HepG2 (cell line): Measurements from ENCODE around the gene CTIF. TPM values are rescaled to one million over a fixed set of nuclear protein-coding genes. Genes with fewer than 3 reads are reported as not detected.

Source experiments
- ATAC-seq: fragments of 200-7000 bp; cut with Tn5 transposase; 3 replicates; pipeline ENCODE4 v1.9.1; 2020; ENCODE audit warnings: mild to moderate bottlenecking, moderate library complexity
- BruUV-seq: library from RNA; stranded (reverse); fragments of 400-500 nt; replicated peaks from 2 replicates; lab custom pipeline; 2021; lab: Mats Ljungman, UMichigan
- CTCF ChIA-PET: fragments of 300-600 bp; formaldehyde crosslinking; extraction: SDS; loops from one replicate; lab custom pipeline; 2021; ENCODE audit warnings: low total read pairs, inconsistent platforms, low intra/inter-chr PET ratio; lab: Yijun Ruan, JAX
- POLR2A ChIA-PET: fragments of 350-600 bp; sonication (Branson Sonifier 250); formaldehyde crosslinking; loops from one replicate; lab custom pipeline; 2020; ENCODE audit warnings: antibody characterized with exemption, inconsistent platforms; lab: Yijun Ruan, JAX
- DNase-seq: peaks from one replicate; pipeline ENCODE4 v3.0.0-alpha.2; 2015; ENCODE audit warnings: low spot score
- FAIRE-seq: peaks from 3 replicates; lab custom pipeline; 2011; peaks lifted over from hg19 to GRCh38; lab: Jason Lieb, UNC
- H2AFZ ChIP-seq: one replicate; pipeline ENCODE4 v1.6.1; 2011; ENCODE audit warnings: low read length, inconsistent platforms
- H3K27ac ChIP-seq: fragments of 300-600 bp; 3 replicates; pipeline ENCODE4 v1.8.0; 2011; ENCODE audit warnings: mixed run types, mild to moderate bottlenecking, mixed read lengths, low read length, inconsistent platforms; ENCODE audit not compliant: insufficient read depth; ENCODE audit errors: extremely low read length
- H3K27me3 ChIP-seq, 2 experiments: fragments of 200-600 bp in 1 of 2; 2 replicates in 1 of 2; 3 replicates in 1 of 2; pipeline versions ENCODE4 v1.6.0 to v1.8.0; 2011; ENCODE audit warnings: low read length in 2 of 2, mild to moderate bottlenecking in 2 of 2, moderate library complexity in 2 of 2, inconsistent platforms in 1 of 2; ENCODE audit not compliant: insufficient read depth in 2 of 2, control insufficient read depth in 1 of 2
- H3K36me3 ChIP-seq, 2 experiments: fragments of 200-600 bp in 1 of 2; replicated peaks in 1 of 2; 2 replicates in 1 of 2; 3 replicates in 1 of 2; pipeline versions ENCODE4 v1.5.1 to v1.8.0; 2011; ENCODE audit warnings: low read length in 2 of 2, inconsistent platforms in 1 of 2; ENCODE audit not compliant: insufficient read depth in 2 of 2, control insufficient read depth in 1 of 2
- H3K4me1 ChIP-seq: 2 replicates; pipeline ENCODE4 v1.5.1; 2012; ENCODE audit warnings: low read length, inconsistent platforms; ENCODE audit not compliant: insufficient read depth
- H3K4me2 ChIP-seq: 2 replicates; pipeline ENCODE4 v1.6.0; 2011; ENCODE audit warnings: low read depth, low read length, inconsistent platforms
- H3K4me3 ChIP-seq, 3 experiments: fragments of 200-600 bp in 1 of 3; sonication (generic), shearing (Covaris generic) in 1 of 3; replicated peaks in 1 of 3; 2 replicates each; pipeline ENCODE4 v1.5.1; 2011 to 2016; ENCODE audit warnings: low read length in 3 of 3, inconsistent platforms in 2 of 3, low read depth in 2 of 3, mild to moderate bottlenecking in 2 of 3, control low read depth in 1 of 3, mixed read lengths in 1 of 3; ENCODE audit not compliant: insufficient read depth in 1 of 3
- H3K79me2 ChIP-seq: one replicate; pipeline ENCODE4 v1.6.1; 2011; ENCODE audit warnings: low read length, inconsistent platforms; ENCODE audit not compliant: insufficient read depth
- H3K9ac ChIP-seq: 2 replicates; pipeline ENCODE4 v1.6.0; 2011; ENCODE audit warnings: mild to moderate bottlenecking, low read depth, low read length, inconsistent platforms; ENCODE audit not compliant: insufficient read depth
- H3K9me3 ChIP-seq: 2 replicates; pipeline ENCODE4 v1.5.1; 2012; ENCODE audit warnings: mild to moderate bottlenecking, low read length
- H4K20me1 ChIP-seq: 2 replicates; pipeline ENCODE4 v1.6.0; 2011; ENCODE audit warnings: inconsistent platforms, mild to moderate bottlenecking, low read length, moderate library complexity; ENCODE audit not compliant: insufficient read depth
- ATF2 ChIP-seq: sonication (generic); formaldehyde crosslinking; IDR thresholded peaks from 2 replicates; pipeline ENCODE4 v1.4.0; 2020; ENCODE audit warnings: missing genetic modification reagents
- GMEB2 ChIP-seq: IDR thresholded peaks from 2 replicates; pipeline ENCODE4 v1.6.1; 2016; ENCODE audit warnings: missing biosample characterization, missing genetic modification reagents, low read depth
- GTF2F1 ChIP-seq: fragments of 150-350 bp; IDR thresholded peaks from 2 replicates; pipeline ENCODE4 v1.6.1; 2014; ENCODE audit warnings: low read length
- PLSCR1 ChIP-seq: sonication (generic); formaldehyde crosslinking; IDR thresholded peaks from 2 replicates; pipeline ENCODE4 v1.5.0; 2020; ENCODE audit warnings: missing genetic modification reagents, mild to moderate bottlenecking, borderline replicate concordance
- TMF1 ChIP-seq: sonication (generic); formaldehyde crosslinking; IDR thresholded peaks from 2 replicates; pipeline ENCODE4 v1.8.1; 2022; ENCODE audit warnings: low read depth, missing genetic modification reagents
- TOPORS ChIP-seq: sonication (generic); formaldehyde crosslinking; IDR thresholded peaks from 2 replicates; pipeline ENCODE4 v1.8.0; 2023; ENCODE audit warnings: mild to moderate bottlenecking, missing genetic modification reagents
- ZC3H4 ChIP-seq: sonication (generic); formaldehyde crosslinking; IDR thresholded peaks from 2 replicates; pipeline ENCODE4 v1.4.0; 2020; ENCODE audit warnings: missing genetic modification reagents, borderline replicate concordance
- ZNF225 ChIP-seq: sonication (generic); formaldehyde crosslinking; IDR thresholded peaks from 2 replicates; pipeline ENCODE4 v1.4.0; 2020; ENCODE audit warnings: mild to moderate bottlenecking, missing genetic modification reagents
- ZNF678 ChIP-seq: sonication (generic); formaldehyde crosslinking; IDR thresholded peaks from 2 replicates; pipeline ENCODE4 v1.4.0; 2020; ENCODE audit warnings: mild to moderate bottlenecking, missing genetic modification reagents
- ZNF768 ChIP-seq: sonication (generic); formaldehyde crosslinking; IDR thresholded peaks from 2 replicates; pipeline ENCODE4 v1.4.0; 2020; ENCODE audit warnings: missing genetic modification reagents
- WGBS: methylation state at CpG from one replicate; pipeline ENCODE4 v1.1.6; 2017; ENCODE audit warnings: low lambda C conversion rate; 5-methylcytosine and 5-hydroxymethylcytosine counted together
- in situ Hi-C: cut with HindIII; loops from 2 replicates; pipeline ENCODE4 v1.10.0; 2017; ENCODE audit warnings: low pct_unique_long_range_greater_than_20kb; ENCODE audit not compliant: extremely low pct_ligation_motif_present
- intact Hi-C: fragments of 100-400 bp; cut with micrococcal nuclease; formaldehyde crosslinking; loops from one replicate; pipeline ENCODE4 v1.10.0; 2022; ENCODE audit not compliant: unreplicated experiment
- polyA plus RNA-seq, 8 experiments: library from polyadenylated mRNA; depleted of rRNA in 3 of 8; stranded (reverse) in 7 of 8; unstranded in 1 of 8; fragments of >200 nt; fragmentation: Illumina TruSeq in 4 of 8; extraction: Trizol in 4 of 8; gene quantifications; 2 replicates each; pipeline versions ENCODE4 v1.2.1 to v1.2.3, GENCODE V29; 2011 to 2016; ENCODE audit warnings: low read depth in 4 of 8, missing spikeins in 1 of 8, mixed read lengths in 1 of 8; ENCODE audit not compliant: insufficient read depth in 1 of 8
- total RNA-seq, 5 experiments: library from RNA; depleted of rRNA; stranded (reverse); fragments of >200 nt; fragmentation: Illumina TruSeq; extraction: Trizol; gene quantifications; 2 replicates each; pipeline ENCODE4 v1.2.3, GENCODE V29; 2016; ENCODE audit warnings: low read depth in 1 of 5
- TF ChIP-seq, protein P1 (sequence below): sonication (generic); formaldehyde crosslinking; conservative IDR thresholded peaks from 2 replicates; pipeline ENCODE4 v1.8.1; 2023; ENCODE audit warnings: missing genetic modification reagents

The CTIF gene
- total and polyA plus RNA-seq, 2 of the 13 experiments (the other 11 are each of a cell fraction or from before 2014, with no cell fraction given), result 18.2 to 28.0 TPM

DNA sequence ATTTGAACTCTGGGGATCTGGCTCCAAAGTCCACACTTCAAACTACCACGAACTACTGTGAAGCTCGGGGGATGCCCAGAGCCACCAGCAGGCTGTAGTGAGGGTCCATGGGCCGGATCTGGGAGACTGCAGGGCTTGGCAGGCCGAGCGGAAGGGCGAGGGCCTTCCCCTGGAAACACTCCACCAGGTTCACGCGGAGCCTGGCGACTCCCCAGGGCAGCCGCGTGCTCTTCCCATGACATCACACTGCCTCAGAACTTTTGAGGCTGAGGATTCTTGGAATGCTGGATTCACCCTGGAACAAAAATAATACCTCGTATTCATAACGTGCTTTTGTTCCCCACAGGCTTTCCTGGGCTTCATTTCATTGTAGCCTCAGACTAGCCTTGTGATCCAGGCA is 210.9 kb downstream of the CTIF start:
- WGBS, result 93% methylated on average over 12 of the region's 13 CpGs
- no TSS peak for BruUV-seq
- no peak overlapping the region for H3K27ac ChIP-seq
- TF ChIP-seq GTF2F1, result no peak
- no peak for TF ChIP-seq ZC3H4 (CRISPR knock-in tag)
- TF ChIP-seq, protein P1, sequence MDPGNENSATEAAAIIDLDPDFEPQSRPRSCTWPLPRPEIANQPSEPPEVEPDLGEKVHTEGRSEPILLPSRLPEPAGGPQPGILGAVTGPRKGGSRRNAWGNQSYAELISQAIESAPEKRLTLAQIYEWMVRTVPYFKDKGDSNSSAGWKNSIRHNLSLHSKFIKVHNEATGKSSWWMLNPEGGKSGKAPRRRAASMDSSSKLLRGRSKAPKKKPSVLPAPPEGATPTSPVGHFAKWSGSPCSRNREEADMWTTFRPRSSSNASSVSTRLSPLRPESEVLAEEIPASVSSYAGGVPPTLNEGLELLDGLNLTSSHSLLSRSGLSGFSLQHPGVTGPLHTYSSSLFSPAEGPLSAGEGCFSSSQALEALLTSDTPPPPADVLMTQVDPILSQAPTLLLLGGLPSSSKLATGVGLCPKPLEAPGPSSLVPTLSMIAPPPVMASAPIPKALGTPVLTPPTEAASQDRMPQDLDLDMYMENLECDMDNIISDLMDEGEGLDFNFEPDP (CRISPR knock-in tag), result no peak
- ATAC-seq (no peak), FAIRE-seq (no peak), DNase-seq (no peak)
- no peaks in the 10 kb centered on the region for H3K79me2 ChIP-seq
- CTCF ChIA-PET, result no interaction called here
- no peaks in the 10 kb centered on the region for H3K4me1 ChIP-seq
- H2AFZ ChIP-seq, result no peak overlapping the region
- POLR2A ChIA-PET, result no interaction called here
- H3K36me3 ChIP-seq, result peaks cover 1 to 4% of the 10 kb centered on the region in 2 experiments; a peak in 3 of 5 replicates
- no peaks in the 10 kb centered on the region for H3K9me3 ChIP-seq
- H4K20me1 ChIP-seq, result no peaks in the 10 kb centered on the region
- H3K4me2 ChIP-seq, result no peak overlapping the region
- no peak overlapping the region for H3K4me3 ChIP-seq
- in situ Hi-C loops, result no loop called here
- intact Hi-C loops, result no loop called here
- no peak overlapping the region for H3K9ac ChIP-seq
- no peaks in the 10 kb centered on the region for H3K27me3 ChIP-seq

GRCh38 chr18:48750485-48751175 is 211.8 kb downstream of the CTIF start:
- DNase-seq, result no peak
- H3K4me3 ChIP-seq, result no peak overlapping the region
- H3K9me3 ChIP-seq, result no peaks in the 10 kb centered on the region
- no TSS peak for BruUV-seq
- no peak overlapping the region for H2AFZ ChIP-seq
- no peaks in the 10 kb centered on the region for H3K79me2 ChIP-seq
- CTCF ChIA-PET, result no interaction called here
- no peaks in the 10 kb centered on the region for H3K4me1 ChIP-seq
- no peak for TF ChIP-seq GMEB2 (CRISPR knock-in tag)
- no peak for TF ChIP-seq PLSCR1
- no peak for TF ChIP-seq ATF2 (CRISPR knock-in tag)
- TF ChIP-seq ZNF768, result peak; percentile 80
- TF ChIP-seq ZNF678, result no peak
- TF ChIP-seq TOPORS (CRISPR knock-in tag), result no peak
- TF ChIP-seq TMF1 (CRISPR knock-in tag), result no peak
- no peak for TF ChIP-seq ZNF225
- TF ChIP-seq, all 625 proteins: peak for 1
- H3K36me3 ChIP-seq, result peaks cover 1 to 4% of the 10 kb centered on the region in 2 experiments; a peak in 3 of 5 replicates
- intact Hi-C loops (no loop called here), in situ Hi-C loops (no loop called here)
- H3K27me3 ChIP-seq, result no peaks in the 10 kb centered on the region
- POLR2A ChIA-PET, result no interaction called here
- no peak overlapping the region for H3K4me2 ChIP-seq
- FAIRE-seq (no peak), ATAC-seq (no peak)
- 89% methylated on average over 7 of the region's 11 CpGs for WGBS
- H3K27ac ChIP-seq, result no peak overlapping the region
- no peak overlapping the region for H3K9ac ChIP-seq
- no peaks in the 10 kb centered on the region for H4K20me1 ChIP-seq
